ENCODE data around the gene TRPM8. TPM values are rescaled to one million over a fixed set of nuclear protein-coding genes. Genes with fewer than 3 reads are reported as not detected.

The TRPM8 gene
- total and polyA plus RNA-seq, 2 of the 13 experiments (the other 11 are each of a cell fraction or from before 2014, with no cell fraction given) = 0.12 TPM; not detected in 1

- ChIA-PET POLR2A (no interaction called here), CTCF (ENCODE audit: low intra/inter-chr PET ratio, low total read pairs) (no interaction called here)
- Histone ChIP-seq H3K9ac (ENCODE audit: insufficient read depth, low read depth, low read length) (no peak overlapping the region), H3K79me2 (ENCODE audit: insufficient read depth, low read length) (no peaks in the 10 kb centered on the region), H3K4me2 (ENCODE audit: low read depth, low read length) (no peak overlapping the region), H3K4me3 (replicated peaks in 1 of 3; ENCODE audit: insufficient read depth in 1 of 3, low read depth in 2 of 3, low read length in 3 of 3) (no peak overlapping the region), H3K9me3 (ENCODE audit: low read length) (no peaks in the 10 kb centered on the region), H3K36me3 (replicated peaks in 1 of 2; ENCODE audit: control insufficient read depth in 1 of 2, insufficient read depth in 2 of 2, low read length in 2 of 2) (no peaks in the 10 kb centered on the region), H4K20me1 (ENCODE audit: insufficient read depth, low read length) (no peaks in the 10 kb centered on the region), H2AFZ (ENCODE audit: low read length) (no peak overlapping the region), H3K4me1 (ENCODE audit: insufficient read depth, low read length) (no peaks in the 10 kb centered on the region), H3K27me3 (ENCODE audit: control insufficient read depth in 1 of 2, insufficient read depth in 2 of 2, low read length in 2 of 2) (peaks cover 3 to 29% of the 10 kb centered on the region in 2 experiments; a peak in 3 of 5 replicates), H3K27ac (ENCODE audit: extremely low read length, insufficient read depth, low read length) (no peak overlapping the region)
- 21% methylated on average over 7 of the region's 7 CpGs for WGBS (ENCODE audit: low lambda C conversion rate)
- FAIRE-seq = no peak
- no peak for ATAC-seq
- TF ChIP-seq NFRKB (IDR thresholded peaks at IDR 0.05) = no peak
- no peak for TF ChIP-seq ZNF501 (CRISPR knock-in tag; IDR thresholded peaks at IDR 0.05)
- no peak for TF ChIP-seq GMEB2 (CRISPR knock-in tag; IDR thresholded peaks at IDR 0.05; ENCODE audit: low read depth)
- TF ChIP-seq NR2C2 (CRISPR knock-in tag; IDR thresholded peaks at IDR 0.05; ENCODE audit: borderline replicate concordance) = no peak
- no peak for TF ChIP-seq MZF1 (CRISPR knock-in tag; IDR thresholded peaks at IDR 0.05; ENCODE audit: borderline replicate concordance)
- TF ChIP-seq FOXM1 (CRISPR knock-in tag; IDR thresholded peaks at IDR 0.05) = no peak
- TF ChIP-seq ZBTB21 (CRISPR knock-in tag; IDR thresholded peaks at IDR 0.05) = no peak
- TF ChIP-seq, protein P1, sequence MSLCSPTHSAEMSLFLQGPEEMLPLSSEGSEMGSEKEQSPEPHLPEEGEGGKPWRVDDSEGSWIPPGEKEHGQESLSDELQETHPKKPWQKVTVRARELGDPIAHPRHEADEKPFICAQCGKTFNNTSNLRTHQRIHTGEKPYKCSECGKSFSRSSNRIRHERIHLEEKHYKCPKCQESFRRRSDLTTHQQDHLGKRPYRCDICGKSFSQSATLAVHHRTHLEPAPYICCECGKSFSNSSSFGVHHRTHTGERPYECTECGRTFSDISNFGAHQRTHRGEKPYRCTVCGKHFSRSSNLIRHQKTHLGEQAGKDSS (CRISPR knock-in tag; IDR thresholded peaks at IDR 0.05; ENCODE audit: borderline replicate concordance, low read depth) = no peak
- TF ChIP-seq GABPA (IDR thresholded peaks at IDR 0.05; ENCODE audit: low read depth, low read length) = no peak
- no peak for TF ChIP-seq GABPA (CRISPR knock-in tag; IDR thresholded peaks at IDR 0.05; ENCODE audit: low read depth)
- BruUV-seq (replicated peaks) = no TSS peak
- intact Hi-C loops (cut with micrococcal nuclease; ENCODE audit: unreplicated experiment) (no loop called here), in situ Hi-C loops (cut with HindIII; ENCODE audit: extremely low pct_ligation_motif_present, low pct_unique_long_range_greater_than_20kb) (no loop called here)
- no peak for DNase-seq (ENCODE audit: low spot score)
Measured at GRCh38 chr2:233936089-233936488, 18.9 kb downstream of the TRPM8 start.
